Loucy (cell line): ENCODE data around the gene CADM4.

ENCODE experiments used
- CTCF ChIP-seq: fragments of 200-600 bp; sonication (generic); conservative IDR thresholded peaks from 2 replicates; pipeline ENCODE4 v1.5.1; 2014; ENCODE audit warnings: mild to moderate bottlenecking, antibody characterized with exemption, low read length
- EZH2phosphoT487 ChIP-seq: fragments of 200-600 bp; IDR thresholded peaks from 2 replicates; pipeline ENCODE4 v1.6.1; 2018; ENCODE audit warnings: antibody characterized with exemption, mild to moderate bottlenecking, moderate library complexity, borderline replicate concordance

- TF ChIP-seq EZH2phosphoT487 (no peak), CTCF (no peak)
Measured at GRCh38 chr19:43682824-43683661, 43.4 kb upstream of the CADM4 start.
